ENCODE data around the gene RPGRIP1. TPM values are rescaled to one million over a fixed set of nuclear protein-coding genes. Genes with fewer than 3 reads are reported as not detected.
"Not testable (repeated sequence)": the region's sequence is repeated elsewhere in the genome, so short reads cannot be mapped to it uniquely, and the experiment has no call there.

The RPGRIP1 gene
- total RNA-seq, 1 donor = under 0.01 TPM

DNA sequence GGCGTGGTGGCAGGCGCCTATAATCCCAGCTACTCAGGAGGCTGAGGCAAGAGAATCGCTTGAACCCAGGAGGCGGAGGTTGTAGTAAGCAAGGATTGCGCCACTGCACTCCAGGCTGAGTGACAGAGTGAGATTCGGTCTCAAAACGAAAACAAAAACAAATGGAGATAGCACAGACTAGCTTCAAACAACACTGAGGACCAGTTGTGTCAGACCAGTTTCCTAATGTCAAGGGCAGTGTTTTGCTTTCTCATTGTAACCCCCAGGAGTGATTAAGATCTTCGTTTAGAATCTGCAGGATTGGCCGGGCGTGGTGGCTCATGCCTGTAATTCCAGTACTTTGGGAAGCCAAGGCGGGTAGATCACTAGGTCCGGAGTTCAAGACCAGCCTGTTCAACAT, 18.5 kb downstream of the RPGRIP1 start:
- Histone ChIP-seq H3K27me3 (ENCODE audit: insufficient read depth, low read length) (peaks cover 19% of the 10 kb centered on the region), H4K20me1 (ENCODE audit: insufficient read depth, low read length) (no peaks in the 10 kb centered on the region), H3K27ac (ENCODE audit: low read depth, low read length) (no peak overlapping the region), H3K4me1 (ENCODE audit: insufficient read depth, low read length) (peaks cover 2% of the 10 kb centered on the region), H3K4me3 (ENCODE audit: insufficient read depth, low read length) (no peak overlapping the region), H2AFZ (ENCODE audit: low read length) (no peak overlapping the region), H3K36me3 (ENCODE audit: insufficient read depth, low read length) (no peaks in the 10 kb centered on the region), H3K9me3 (ENCODE audit: low read depth, low read length) (no peaks in the 10 kb centered on the region), H3K79me2 (ENCODE audit: insufficient read depth, low read length) (no peaks in the 10 kb centered on the region), H3K4me2 (ENCODE audit: insufficient read depth, low read length) (no peak overlapping the region)
- DNase-seq (ENCODE audit: insufficient read length, low spot score, missing footprints) = no peak
- TF ChIP-seq CTCF (IDR thresholded peaks at IDR 0.05; ENCODE audit: extremely low read depth, low read depth, low read length) = no peak

GRCh38 chr14:21299562-21300130, 19.8 kb downstream of the RPGRIP1 start:
- no peaks in the 10 kb centered on the region for H3K79me2 ChIP-seq (ENCODE audit: insufficient read depth, low read length)
- H3K4me1 ChIP-seq (ENCODE audit: insufficient read depth, low read length) = peaks cover 2% of the 10 kb centered on the region
- peaks cover 19% of the 10 kb centered on the region for H3K27me3 ChIP-seq (ENCODE audit: insufficient read depth, low read length)
- TF ChIP-seq CTCF (IDR thresholded peaks at IDR 0.05; ENCODE audit: extremely low read depth, low read depth, low read length) = no peak
- H3K27ac ChIP-seq (ENCODE audit: low read depth, low read length) = no peak overlapping the region
- no peaks in the 10 kb centered on the region for H3K9me3 ChIP-seq (ENCODE audit: low read depth, low read length)
- no peak overlapping the region for H2AFZ ChIP-seq (ENCODE audit: low read length)
- no peaks in the 10 kb centered on the region for H3K36me3 ChIP-seq (ENCODE audit: insufficient read depth, low read length)
- no peaks in the 10 kb centered on the region for H4K20me1 ChIP-seq (ENCODE audit: insufficient read depth, low read length)
- no peak overlapping the region for H3K4me2 ChIP-seq (ENCODE audit: insufficient read depth, low read length)
- no peak for DNase-seq (ENCODE audit: insufficient read length, low spot score, missing footprints)
- no peak overlapping the region for H3K4me3 ChIP-seq (ENCODE audit: insufficient read depth, low read length)

- H3K27ac ChIP-seq (ENCODE audit: low read depth, low read length) = no peak overlapping the region
- no peaks in the 10 kb centered on the region for H3K9me3 ChIP-seq (ENCODE audit: low read depth, low read length)
- no peak for TF ChIP-seq CTCF (IDR thresholded peaks at IDR 0.05; ENCODE audit: extremely low read depth, low read depth, low read length)
- H4K20me1 ChIP-seq (ENCODE audit: insufficient read depth, low read length) = no peaks in the 10 kb centered on the region
- no peak for DNase-seq (ENCODE audit: insufficient read length, low spot score, missing footprints)
- peaks cover 2% of the 10 kb centered on the region for H3K4me1 ChIP-seq (ENCODE audit: insufficient read depth, low read length)
- peak overlapping the region; percentile 67 for H3K4me2 ChIP-seq (ENCODE audit: insufficient read depth, low read length)
- H3K27me3 ChIP-seq (ENCODE audit: insufficient read depth, low read length) = peaks cover 19% of the 10 kb centered on the region
- H2AFZ ChIP-seq (ENCODE audit: low read length) = no peak overlapping the region
- H3K79me2 ChIP-seq (ENCODE audit: insufficient read depth, low read length) = no peaks in the 10 kb centered on the region
- no peaks in the 10 kb centered on the region for H3K36me3 ChIP-seq (ENCODE audit: insufficient read depth, low read length)
- peak overlapping the region; percentile 20 for H3K4me3 ChIP-seq (ENCODE audit: insufficient read depth, low read length)
Measured at GRCh38 chr14:21300892-21301291, 21.0 kb downstream of the RPGRIP1 start.

DNA sequence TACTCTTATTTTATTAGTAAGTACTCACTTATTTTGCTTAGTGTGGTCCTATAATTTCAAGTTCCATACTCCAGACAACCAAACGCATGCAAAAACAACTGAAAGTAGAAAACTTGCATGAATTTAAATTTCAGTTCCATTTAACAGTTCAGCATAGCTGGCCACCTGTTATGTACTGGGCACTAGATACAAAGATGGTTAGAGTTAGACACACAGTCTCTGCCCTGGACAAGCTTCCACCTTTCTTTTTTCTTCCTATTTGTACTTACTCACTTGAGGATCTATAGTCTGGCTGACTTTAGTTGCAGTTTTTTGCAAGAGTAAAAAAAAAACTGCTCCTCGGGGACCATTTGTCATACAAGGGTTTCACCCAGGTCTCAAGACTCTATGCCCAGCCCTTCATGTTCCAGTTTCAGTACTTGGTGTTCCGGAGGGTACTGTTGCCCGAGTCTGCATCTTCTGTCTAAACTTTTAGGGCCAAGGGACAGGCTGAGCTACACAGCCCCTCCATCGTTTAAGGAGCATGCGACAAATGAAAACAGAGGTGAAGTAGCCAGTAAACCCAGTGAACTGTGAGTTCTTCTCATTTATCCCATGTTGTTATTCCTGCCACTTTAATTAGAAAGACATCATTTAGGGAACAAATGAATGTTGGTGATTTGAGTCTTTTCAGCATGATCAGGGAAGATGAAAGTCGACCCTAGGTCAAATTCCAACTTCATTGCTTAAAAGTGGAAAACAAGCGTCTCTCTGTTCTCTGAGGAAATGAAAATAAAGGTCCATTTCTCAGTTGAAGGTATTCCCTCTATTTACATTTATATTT, 22.3 kb downstream of the RPGRIP1 start:
- H4K20me1 ChIP-seq (ENCODE audit: insufficient read depth, low read length) = no peaks in the 10 kb centered on the region
- no peaks in the 10 kb centered on the region for H3K79me2 ChIP-seq (ENCODE audit: insufficient read depth, low read length)
- H3K4me1 ChIP-seq (ENCODE audit: insufficient read depth, low read length) = peaks cover 2% of the 10 kb centered on the region
- H3K9me3 ChIP-seq (ENCODE audit: low read depth, low read length) = no peaks in the 10 kb centered on the region
- no peak for DNase-seq (ENCODE audit: insufficient read length, low spot score, missing footprints)
- H3K36me3 ChIP-seq (ENCODE audit: insufficient read depth, low read length) = no peaks in the 10 kb centered on the region
- H3K27me3 ChIP-seq (ENCODE audit: insufficient read depth, low read length) = peaks cover 19% of the 10 kb centered on the region
- H3K4me3 ChIP-seq (ENCODE audit: insufficient read depth, low read length) = no peak overlapping the region
- no peak overlapping the region for H2AFZ ChIP-seq (ENCODE audit: low read length)
- no peak for TF ChIP-seq CTCF (IDR thresholded peaks at IDR 0.05; ENCODE audit: extremely low read depth, low read depth, low read length)
- no peak overlapping the region for H3K4me2 ChIP-seq (ENCODE audit: insufficient read depth, low read length)
- H3K27ac ChIP-seq (ENCODE audit: low read depth, low read length) = no peak overlapping the region

GRCh38 chr14:21302836-21303140, 22.9 kb downstream of the RPGRIP1 start:
- H3K4me2 ChIP-seq (ENCODE audit: insufficient read depth, low read length); H4K20me1 ChIP-seq (ENCODE audit: insufficient read depth, low read length); H3K4me3 ChIP-seq (ENCODE audit: insufficient read depth, low read length); H3K4me1 ChIP-seq (ENCODE audit: insufficient read depth, low read length); H3K9me3 ChIP-seq (ENCODE audit: low read depth, low read length); H3K27ac ChIP-seq (ENCODE audit: low read depth, low read length); H3K79me2 ChIP-seq (ENCODE audit: insufficient read depth, low read length); H2AFZ ChIP-seq (ENCODE audit: low read length); DNase-seq (ENCODE audit: insufficient read length, low spot score, missing footprints); H3K36me3 ChIP-seq (ENCODE audit: insufficient read depth, low read length): not testable (repeated sequence)
- peaks cover 23% of the 10 kb centered on the region for H3K27me3 ChIP-seq (ENCODE audit: insufficient read depth, low read length)

Data from osteoblast (primary cell).